SK-N-DZ (cell line): ENCODE measurements around the gene YWHAG. TPM values are rescaled to one million over a fixed set of nuclear protein-coding genes. Genes with fewer than 3 reads are reported as not detected.
"Not testable (repeated sequence)": the region's sequence is repeated elsewhere in the genome, so short reads cannot be mapped to it uniquely, and the experiment has no call there.

ENCODE experiments used
- DNase-seq: peaks from one replicate; pipeline ENCODE4 v3.0.0-alpha.2; 2015; ENCODE audit warnings: low spot score
- polyA plus RNA-seq, 2 experiments: library from polyadenylated mRNA; depleted of rRNA; stranded (reverse); fragments of >200 nt; gene quantifications; 2 replicates each; pipeline ENCODE4 v1.2.3, GENCODE V29; 2014

The YWHAG gene
- polyA plus RNA-seq (2014; cell fraction: cytosol; rRNA removed): 101 and 114 TPM in 2 replicates
- polyA plus RNA-seq (2014; cell fraction: nucleus; rRNA removed): 49.4 and 50.9 TPM in 2 replicates

DNA sequence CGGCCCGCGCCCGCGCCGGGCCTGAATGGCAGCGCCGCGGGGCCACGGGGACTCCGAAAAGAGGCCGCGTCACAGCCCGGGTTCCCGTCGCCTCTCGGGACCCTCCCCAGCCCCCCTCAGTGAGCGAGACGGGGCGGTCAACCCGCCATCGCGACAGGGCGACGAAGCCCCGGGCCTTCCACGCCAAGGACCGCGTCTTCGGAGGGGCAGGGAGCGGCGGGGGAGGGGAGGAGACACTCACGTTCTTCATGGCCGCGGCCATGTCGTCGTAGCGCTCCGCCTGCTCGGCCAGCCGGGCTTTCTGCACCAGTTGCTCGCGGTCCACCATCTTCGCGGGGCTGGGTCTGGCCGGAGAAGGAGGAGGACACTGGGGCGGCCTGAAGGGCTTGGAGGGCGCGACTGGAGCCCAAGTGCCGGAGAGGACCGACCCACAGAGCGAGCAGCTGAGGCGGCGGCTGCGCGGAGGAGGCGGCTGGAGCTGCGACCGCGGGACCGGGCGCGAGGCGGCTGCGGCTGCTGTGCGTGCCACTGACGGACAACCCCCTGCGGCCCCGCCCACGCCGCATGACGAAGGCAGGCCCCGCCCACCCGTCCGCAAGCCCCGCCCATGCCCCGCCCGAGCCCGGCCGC is at the start of gene YWHAG:
Gene YWHAG, minus strand, starts transcription at position 511 of the 630 bp plus-strand sequence. Its CDS starts 183 bp downstream, at position 328.
- DNase-seq: peak; percentile 86

DNA sequence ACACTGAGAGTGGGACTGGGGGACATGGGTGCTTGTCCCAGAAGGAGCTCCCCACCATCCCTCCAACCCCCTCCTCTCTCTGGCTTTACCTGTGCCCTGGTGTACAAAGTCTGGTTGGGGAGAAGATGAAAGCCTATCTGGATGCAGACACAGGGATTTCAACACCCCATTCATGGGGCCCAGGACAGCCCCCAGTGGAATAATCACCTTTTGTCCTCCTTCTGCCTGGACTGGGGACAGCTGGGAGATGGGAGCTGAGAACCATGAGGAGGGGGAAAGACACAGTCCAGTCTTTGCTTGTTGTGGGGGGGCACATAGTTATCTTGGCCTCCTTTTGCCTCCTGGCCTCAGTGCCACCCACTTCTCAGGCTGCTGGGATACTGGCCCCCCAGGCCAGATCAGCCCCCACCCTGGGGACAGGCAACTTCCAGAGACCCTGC is 49.4 kb upstream of the YWHAG start:
- no peak for DNase-seq

DNA sequence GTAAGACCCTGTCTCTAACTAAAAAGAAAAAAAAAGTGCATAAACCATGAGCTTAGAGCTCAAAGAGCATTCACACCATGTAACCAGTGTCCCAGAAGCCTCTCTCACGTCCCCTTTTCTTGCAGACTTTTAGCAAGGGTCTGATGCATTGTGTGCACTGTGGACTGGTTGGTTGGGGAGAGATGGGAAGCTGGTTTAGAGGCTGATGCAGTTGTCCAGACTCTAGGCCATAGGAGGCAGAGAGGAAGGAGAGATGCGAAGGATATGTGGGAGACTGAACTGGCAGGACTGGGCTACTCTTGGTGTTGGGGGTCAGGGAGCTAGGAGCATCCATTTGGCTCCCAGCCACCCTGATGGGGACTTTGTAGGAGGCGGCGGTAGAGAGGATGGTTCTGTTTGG is 48.9 kb upstream of the YWHAG start:
- no peak for DNase-seq

DNA sequence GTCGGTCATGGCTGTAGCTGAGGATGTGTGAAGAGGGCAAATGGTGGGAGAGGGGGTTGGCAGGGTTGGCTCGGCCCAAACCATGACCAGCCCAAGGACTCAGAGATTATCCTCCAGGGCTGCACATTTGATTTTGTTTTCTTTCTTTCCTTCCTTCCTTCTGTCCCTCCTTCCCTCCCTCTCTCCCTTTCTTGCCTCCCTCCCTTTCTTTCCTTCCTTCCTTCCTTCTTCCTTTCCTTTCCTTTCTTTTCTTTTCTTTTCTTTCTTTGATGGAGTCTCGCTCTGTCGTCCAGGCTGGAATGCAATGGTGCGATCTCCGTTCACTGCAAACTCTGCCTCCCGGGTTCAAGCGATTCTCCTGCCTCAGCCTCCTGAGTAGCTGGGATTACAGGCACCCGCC is 46.9 kb upstream of the YWHAG start:
- no peak for DNase-seq

DNA sequence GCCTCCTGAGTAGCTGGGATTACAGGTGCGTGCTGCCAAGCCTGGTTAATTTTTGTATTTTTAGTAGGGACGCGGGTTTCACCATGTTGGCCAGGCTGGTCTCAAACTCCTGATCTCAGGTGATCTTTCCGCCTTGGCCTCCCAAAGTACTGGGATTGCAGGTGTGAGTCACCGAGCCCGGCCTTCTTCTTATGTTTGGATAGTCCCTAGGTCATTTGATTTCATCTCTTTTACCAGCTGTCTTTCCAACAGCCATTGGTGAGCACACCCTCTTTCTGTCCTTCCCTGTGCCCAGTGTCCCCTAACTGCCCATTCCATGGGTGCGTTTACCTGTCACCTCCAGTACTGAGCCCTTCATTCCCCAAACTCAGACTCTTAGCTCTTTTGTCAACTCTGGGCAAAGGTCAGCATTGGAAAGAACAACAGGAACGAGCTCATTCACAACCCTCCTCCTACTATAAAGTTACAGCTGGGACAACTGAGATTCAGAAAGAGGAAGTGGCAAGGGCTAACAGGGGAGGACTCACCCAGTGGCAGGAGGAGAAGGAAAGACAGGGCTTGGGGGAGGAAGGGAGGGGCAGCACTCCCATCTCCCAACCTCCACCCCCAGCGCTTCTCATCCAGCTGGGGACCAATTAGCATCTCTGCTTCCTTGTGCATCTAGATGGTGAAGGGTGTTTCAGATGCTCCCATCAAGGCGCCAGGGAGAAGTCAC is 45.1 kb upstream of the YWHAG start:
- no peak for DNase-seq

DNA sequence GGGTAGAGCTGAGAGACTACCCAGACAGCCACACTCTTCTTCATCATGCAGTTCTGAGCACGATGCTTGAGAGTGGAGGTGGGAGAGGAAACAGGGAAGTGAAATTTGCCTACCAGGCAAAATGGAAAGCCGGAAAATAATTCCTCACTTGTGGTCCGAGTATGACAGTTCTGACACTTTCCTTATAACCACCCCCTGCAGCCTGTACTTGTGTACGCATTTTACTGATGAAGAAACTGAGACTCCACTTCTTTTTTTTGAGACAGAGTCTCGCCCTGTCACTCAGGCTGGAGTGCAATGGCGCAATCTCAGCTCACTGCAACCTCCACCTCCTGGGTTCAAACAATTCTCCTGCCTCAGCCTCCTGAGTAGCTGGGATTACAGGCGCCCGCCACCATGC is 44.3 kb upstream of the YWHAG start:
- DNase-seq: not testable (repeated sequence)

DNA sequence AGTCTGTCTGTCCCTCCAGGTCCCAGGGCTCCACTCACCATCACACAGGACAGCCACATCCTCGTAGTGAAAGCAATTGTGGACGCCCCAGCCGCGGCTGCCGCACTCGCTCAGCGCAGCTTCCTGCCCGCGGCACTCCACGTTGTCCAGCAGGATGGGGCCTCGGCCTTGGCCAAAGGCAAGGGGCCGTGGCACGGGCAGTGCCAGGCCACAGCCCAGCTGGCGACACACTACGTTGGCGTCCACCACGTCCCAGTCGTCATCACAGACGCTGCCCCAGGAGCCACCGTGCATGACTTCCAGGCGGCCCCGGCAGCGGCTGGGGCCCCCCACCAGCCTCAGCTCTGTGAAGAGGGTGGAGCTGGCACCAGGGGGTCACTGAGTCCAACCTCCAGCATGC is 41.5 kb upstream of the YWHAG start:
- DNase-seq: no peak

DNA sequence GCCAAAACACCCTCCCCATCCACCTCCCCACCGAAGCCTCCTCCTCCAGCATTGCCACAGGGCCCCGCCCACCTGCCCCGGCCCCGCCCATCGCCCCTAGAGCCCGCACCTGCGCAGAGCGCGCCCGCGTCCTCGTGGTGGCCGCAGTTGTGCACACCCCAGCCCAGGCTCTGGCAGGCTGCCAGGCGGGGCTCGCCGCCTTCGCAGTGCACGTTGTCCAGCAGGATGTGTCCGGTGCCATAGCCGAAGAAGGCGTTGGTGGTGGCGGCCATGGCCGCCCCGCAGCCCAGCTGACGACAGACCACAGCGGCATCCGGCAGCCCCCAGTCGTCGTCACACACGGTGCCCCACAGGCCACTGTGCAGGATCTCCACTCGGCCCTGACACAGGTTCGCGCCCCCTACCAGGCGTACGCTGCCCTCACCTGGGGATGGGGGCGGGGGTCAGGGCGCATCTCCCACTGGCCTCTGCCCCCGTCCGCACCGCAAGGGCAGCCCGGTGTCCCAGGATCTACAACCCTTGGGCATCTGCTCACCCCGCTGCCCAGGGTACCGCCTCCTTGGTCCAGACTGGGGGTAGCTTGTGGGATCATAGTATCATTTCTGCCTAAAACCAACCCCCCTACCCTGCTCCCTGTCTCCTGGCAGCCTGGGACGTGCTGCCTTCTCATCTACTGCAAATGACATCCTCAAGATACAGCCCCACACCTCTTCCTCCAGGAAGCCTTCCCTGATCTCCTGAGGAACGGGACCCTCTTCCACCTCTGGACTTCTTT is 38.8 kb upstream of the YWHAG start:
- peak; percentile 61 for DNase-seq

DNA sequence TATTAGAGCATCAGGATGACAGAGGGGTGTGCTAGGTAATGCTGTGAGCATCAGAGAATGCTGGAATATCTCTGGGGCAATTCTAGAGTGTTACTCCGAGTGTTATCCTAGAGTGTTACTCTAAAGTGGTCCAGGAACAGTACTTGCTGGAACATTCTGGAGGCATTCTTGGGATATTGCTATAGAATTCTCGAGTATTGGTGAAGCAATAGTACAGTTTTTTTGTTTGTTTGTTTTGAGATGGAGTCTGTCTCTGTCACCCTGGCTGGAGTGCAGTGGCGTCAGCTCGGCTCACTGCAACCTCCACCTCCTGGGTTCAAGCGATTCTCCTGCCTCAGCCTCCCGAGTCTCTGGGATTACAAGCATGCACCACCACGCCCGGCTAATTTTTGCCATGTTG is 38.1 kb upstream of the YWHAG start:
- DNase-seq: no peak

DNA sequence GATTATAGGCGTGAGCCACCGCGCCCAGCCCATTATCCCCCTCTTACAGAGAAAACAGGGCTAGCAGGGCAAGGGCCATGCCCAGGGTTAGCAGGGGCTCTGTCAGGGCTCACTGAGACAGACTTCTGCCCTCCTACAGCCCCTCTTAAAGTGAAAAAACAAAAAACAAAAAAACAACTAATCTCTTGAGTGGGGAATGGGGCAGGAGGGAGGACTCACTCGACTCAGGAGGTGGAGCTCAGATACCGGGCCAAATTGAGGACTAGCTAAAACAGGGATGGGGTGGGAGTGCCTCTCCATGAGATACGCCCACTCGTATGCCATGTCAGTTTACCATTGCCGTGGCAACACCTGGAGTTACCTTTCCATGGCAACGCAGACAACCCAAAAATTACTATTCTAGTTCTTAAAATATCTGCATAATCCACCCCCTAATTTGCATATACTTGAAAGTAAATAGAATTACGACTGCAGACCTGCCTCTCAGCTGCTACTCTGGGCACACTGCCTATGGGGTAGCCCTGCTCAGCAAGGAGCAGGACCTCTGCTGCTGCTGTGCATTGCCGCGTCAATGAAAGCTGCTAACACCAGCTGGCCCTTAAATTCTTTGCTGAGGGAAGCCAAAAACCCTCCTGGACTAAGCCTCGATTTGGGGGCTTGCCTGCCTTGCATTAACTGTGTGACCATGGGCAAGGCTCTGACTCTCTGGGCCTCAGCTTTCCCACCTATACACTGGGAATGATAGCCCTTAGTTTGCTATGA is 37.4 kb upstream of the YWHAG start:
- no peak for DNase-seq

DNA sequence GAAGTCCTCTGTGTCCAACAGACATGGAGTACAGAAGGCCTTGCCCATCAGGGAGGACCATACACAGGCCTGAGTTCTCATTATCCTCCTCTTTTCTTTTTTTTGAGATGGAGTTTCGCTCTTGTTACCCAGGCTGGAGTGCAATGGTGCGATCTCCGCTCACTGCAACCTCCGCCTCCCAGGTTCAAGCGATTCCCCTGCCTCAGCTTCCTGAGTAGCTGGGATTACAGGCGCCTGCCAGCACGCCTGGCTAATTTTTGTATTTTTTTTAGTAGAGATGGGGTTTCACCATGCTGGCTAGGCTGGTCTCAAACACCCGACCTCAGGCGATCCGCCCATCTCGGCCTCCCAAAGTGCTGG is 36.8 kb upstream of the YWHAG start:
- not testable (repeated sequence) for DNase-seq

DNA sequence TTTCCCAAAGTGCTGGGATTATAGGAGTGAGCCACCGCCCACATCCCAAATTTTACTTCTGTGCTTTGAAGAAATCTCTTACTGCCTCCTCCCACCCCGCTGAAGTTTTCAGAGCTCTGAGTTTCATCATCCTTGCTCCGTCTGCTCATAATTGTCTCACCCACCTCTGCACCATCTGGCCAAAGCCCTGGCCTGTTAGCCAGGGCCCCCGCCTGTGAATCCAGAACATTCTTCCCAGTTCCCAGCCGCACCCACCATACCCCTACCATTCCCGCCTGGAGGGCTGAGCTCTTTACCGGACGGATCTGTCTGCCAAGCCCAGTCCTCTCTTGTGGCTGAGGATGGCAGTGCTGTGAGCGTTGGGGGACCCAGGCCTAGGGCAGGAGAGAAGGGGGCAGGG is 36.2 kb upstream of the YWHAG start:
- DNase-seq: no peak

DNA sequence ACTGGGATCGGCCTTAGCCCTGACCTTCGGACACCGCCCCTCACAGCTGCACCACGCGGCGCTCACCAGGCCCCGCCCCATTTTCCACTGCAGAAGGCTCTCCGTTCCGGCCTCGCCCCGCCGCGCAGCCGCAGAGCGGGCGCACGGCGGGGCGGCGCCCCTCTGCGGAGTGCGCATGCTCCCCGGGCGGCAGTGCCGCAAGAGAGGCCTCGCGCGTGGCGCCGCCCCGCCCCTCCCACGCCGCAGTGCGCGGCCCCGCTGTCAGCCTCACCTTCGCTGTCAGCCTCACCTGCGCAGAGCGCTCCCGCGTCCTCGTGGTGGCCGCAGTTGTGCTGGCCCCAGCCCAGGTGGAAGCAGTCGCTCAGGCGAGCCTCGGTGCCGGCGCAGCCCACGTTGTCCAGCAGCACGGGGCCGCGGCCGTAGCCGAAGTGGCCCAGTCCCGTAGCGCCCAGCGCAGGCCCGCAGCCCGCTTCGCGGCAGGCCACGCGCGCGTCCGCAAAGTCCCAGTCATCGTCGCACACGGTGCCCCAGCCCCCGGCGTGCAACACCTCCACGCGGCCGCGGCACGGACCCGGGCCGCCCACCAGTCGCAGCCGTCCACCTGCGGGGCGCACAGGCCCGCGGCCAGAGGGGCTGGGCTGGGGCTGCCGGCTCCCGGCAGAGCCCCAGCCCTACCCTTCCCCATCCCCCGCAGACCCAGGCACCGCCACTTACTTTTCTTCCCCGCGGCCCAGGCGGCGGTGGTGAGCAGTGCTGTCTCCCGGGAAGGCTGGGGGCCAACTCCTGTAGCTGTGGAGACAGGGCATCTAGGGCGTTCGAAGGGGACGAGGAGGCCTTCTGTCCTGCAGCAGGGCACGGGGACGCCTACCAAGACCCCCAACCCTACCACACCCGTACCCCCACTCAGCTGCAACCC is 34.6 kb upstream of the YWHAG start:
- peak; percentile 85 for DNase-seq

DNA sequence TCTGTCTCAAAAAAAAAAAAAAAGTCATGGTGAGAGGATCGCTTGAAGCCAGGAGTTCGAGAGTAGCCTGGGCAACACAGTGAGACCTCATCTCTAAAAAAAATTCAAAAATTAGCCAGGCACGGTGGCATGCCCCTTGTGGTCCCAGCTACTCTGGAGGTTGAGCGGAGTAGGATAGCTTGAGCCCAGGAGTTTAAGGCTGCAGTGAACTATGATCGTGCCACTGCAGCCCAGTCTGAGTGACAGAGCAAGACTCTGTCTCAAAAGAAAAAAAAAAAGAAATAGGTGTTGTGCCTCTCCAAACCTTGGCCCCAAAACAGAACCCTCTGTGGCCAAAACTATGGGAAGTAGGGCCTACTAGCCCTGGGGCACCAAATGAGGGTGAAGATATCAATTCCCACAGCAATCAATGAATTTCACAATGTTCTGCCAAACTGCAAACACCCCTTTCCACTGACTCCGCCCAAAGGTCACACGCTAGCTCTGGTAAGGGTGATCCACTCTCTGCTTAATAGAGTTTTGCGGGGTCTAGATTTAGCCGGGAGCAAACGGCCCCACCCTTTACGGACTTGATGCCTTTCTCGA is 33.8 kb upstream of the YWHAG start:
- DNase-seq: no peak

DNA sequence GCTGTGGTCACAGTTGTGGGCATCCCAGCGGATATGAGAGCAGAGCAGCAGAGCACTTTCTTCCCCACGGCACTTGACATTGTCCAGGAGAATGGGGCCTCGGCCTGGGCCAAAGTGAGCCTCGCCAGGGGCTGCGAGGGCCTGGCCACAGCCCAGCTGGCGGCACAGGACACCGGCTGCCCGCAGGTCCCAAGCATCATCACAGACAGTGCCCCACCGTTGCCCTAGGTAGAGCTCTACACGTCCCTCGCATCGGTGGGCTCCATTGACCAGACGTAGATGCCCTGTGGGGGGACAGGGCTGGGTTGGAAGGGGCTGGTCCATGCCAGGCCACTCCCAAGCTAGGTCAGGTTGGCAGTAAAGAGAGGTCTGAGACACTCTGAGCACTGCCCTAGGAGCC is 31.3 kb upstream of the YWHAG start:
- DNase-seq: no peak

DNA sequence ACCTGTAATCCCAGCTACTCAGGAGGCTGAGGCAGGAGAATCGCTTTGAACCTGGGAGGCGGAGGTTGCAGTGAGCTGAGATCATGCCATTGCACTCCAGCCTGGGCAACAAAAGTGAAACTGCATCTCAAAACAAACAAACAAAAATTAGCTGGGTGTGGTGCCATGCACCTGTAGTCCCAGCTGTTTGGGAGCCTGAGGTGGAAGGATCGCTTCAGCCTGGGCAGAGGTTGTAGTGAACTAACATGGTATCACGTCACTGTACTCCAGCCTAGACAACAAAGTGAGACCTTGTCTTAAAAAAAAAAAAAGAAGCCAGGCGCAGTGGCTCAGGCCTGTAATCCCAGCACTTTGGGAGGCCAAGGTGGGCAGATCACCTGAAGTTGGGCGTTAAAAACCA is 29.0 kb upstream of the YWHAG start:
- not testable (repeated sequence) for DNase-seq

DNA sequence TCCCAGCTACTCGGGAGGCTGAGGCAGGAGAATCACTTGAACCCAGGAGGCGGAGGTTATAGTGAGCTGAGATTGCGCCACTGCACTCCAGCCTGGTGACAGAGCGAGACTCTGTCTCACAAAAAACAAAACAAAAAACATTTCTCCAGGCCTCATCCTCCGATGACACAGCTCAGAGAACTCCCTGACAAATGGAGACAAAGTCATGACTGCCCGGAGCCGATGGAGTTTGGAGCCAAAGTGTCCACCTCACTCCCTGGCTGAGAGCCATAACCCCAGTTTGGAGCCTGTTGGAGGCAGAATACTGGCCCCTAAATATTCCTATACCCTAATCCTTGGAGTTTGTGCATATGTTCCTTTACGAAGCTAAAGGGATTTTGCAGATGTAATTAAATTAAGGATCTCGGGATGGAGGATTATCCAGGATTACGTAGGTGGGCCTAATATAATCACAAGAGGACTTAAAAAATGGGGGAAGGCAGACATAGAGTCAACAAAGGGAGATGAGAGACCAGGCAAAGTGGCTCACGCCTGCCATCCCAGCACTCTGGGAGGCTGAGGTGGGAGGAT is 28.0 kb upstream of the YWHAG start:
- no peak for DNase-seq

DNA sequence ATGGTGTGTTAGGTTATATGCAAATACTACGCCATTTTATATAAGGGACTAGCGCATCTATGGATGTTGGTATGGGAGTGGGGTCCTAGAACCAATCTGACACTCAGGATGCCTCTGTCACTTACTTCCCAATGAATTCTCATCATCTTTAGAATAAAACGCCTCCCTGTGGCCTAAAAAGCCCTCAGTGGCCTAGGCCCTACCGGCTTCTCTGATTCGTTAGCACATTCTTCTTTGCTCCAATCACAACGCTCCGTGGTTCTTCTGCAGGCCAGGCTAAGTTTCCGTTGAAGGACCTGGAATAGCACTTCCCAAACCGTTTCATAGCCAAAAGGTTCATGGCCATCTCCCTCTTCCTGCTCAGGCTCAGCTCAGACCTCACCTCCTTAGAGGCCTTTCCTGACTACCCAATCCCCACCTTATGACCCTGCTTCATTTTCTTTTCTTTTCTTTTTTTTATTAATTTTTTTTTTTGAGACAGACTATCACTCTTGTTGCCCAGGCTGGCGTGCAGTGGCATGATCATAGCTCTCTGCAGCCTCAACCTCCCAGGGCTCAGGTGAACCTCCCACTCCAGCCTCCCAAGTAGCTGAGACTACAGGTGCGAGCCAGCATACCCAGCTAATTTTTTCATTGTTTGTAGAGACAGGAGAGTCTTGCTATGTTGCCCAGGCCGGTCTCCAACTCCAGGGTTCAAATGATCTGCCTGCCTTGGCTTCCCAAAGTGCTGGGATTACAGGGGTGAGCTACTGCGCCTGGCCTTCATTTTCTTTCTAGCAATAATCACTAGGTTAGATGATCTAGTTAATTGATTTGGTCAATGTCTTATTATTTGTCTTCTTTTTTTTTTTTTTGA is 24.5 kb upstream of the YWHAG start:
- peak; percentile 64 for DNase-seq

DNA sequence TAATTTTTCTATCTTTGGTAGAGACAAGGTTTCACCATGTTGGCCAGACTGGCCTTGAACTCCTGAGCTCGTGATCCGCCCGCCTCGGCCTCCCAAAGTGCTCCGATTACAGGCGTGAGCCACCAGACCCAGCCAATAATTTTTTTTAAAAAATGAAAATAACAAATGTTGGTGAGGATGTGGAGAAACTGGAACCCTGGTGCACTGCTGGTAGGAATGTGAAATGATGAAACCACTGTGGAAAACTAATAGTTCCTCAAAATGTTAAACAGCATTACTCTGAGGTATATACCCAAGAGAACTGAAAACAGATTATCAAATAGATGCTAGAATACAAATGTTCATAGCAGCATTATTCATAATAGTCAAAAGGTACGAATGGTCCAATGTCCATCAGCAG is 23.0 kb upstream of the YWHAG start:
- DNase-seq: no peak
